Panc1 (cell line): ENCODE data around the gene RAPGEF3. TPM values are rescaled to one million over a fixed set of nuclear protein-coding genes. Genes with fewer than 3 reads are reported as not detected.

Experiments
- ATAC-seq: fragments of 200-7000 bp; cut with Tn5 transposase; 2 replicates; pipeline ENCODE4 v1.9.1; 2020; ENCODE audit warnings: mild to moderate bottlenecking, moderate library complexity
- BruUV-seq: library from RNA; stranded (reverse); fragments of 400-500 nt; replicated peaks from 2 replicates; lab custom pipeline; 2021; lab: Mats Ljungman, UMichigan
- CTCF ChIA-PET: fragments of 300-600 bp; sonication (Branson Sonifier 250); formaldehyde crosslinking; loops from one replicate; lab custom pipeline; 2022; ENCODE audit warnings: antibody characterized with exemption; lab: Charles Lee
- POLR2A ChIA-PET: fragments of 300-600 bp; sonication (Branson Sonifier 250); formaldehyde crosslinking; loops from one replicate; lab custom pipeline; 2022; ENCODE audit warnings: antibody characterized with exemption; lab: Charles Lee
- DNase-seq: peaks from one replicate; pipeline ENCODE4 v3.0.0-alpha.2; 2010; ENCODE audit warnings: low read depth, low spot score
- H3K27ac ChIP-seq: 2 replicates; pipeline ENCODE4 v1.5.1; 2011; ENCODE audit warnings: mild to moderate bottlenecking, low read length, inconsistent platforms
- H3K27me3 ChIP-seq: fragments of 200-500 bp; sonication (Bioruptor generic); 2 replicates; pipeline ENCODE4 v1.6.0; 2014; ENCODE audit warnings: low read length, inconsistent platforms; ENCODE audit not compliant: control insufficient read depth, insufficient read depth
- H3K36me3 ChIP-seq: fragments of 200-500 bp; sonication (Bioruptor generic); 2 replicates; pipeline ENCODE4 v1.5.1; 2014; ENCODE audit warnings: inconsistent platforms, mild to moderate bottlenecking, low read length, moderate library complexity; ENCODE audit not compliant: control insufficient read depth, insufficient read depth
- H3K4me1 ChIP-seq: 2 replicates; pipeline ENCODE4 v1.5.1; 2011; ENCODE audit warnings: inconsistent platforms, mild to moderate bottlenecking, low read length, moderate library complexity; ENCODE audit not compliant: control insufficient read depth, insufficient read depth
- H3K4me3 ChIP-seq, 2 experiments: 2 replicates each; pipeline ENCODE4 v1.5.1; 2011 to 2012; ENCODE audit warnings: low read depth in 2 of 2, low read length in 2 of 2, mild to moderate bottlenecking in 2 of 2, inconsistent platforms in 1 of 2, moderate library complexity in 1 of 2
- H3K9me3 ChIP-seq: fragments of 200-500 bp; sonication (Bioruptor generic); 2 replicates; pipeline ENCODE4 v1.5.1; 2014; ENCODE audit warnings: low read depth, mild to moderate bottlenecking, inconsistent platforms, low read length, moderate library complexity; ENCODE audit not compliant: control insufficient read depth, insufficient read depth
- POLR2AphosphoS5 ChIP-seq: IDR thresholded peaks from 2 replicates; pipeline ENCODE4 v1.6.1; 2012; ENCODE audit warnings: mild to moderate bottlenecking, low read depth, low read length, moderate library complexity
- SIN3A ChIP-seq: IDR thresholded peaks from 2 replicates; pipeline ENCODE4 v1.6.1; 2012; ENCODE audit warnings: low read depth, mild to moderate bottlenecking, low read length, moderate library complexity, borderline replicate concordance; ENCODE audit not compliant: insufficient read depth
- TCF7L2 ChIP-seq: IDR thresholded peaks from 2 replicates; pipeline ENCODE4 v1.6.1; 2011; ENCODE audit warnings: mild to moderate bottlenecking, low read depth, low read length, inconsistent platforms
- in situ Hi-C: cut with HindIII; loops from 2 replicates; pipeline ENCODE4 v1.10.0; 2016; ENCODE audit warnings: low sequenced_read_pairs, low pct_unique_long_range_greater_than_20kb
- intact Hi-C: fragments of 100-400 bp; cut with micrococcal nuclease; formaldehyde crosslinking; loops from one replicate; pipeline ENCODE4 v1.10.0; 2022; ENCODE audit not compliant: unreplicated experiment
- total RNA-seq: library from RNA; stranded (reverse); gene quantifications from one replicate; pipeline ENCODE4 v1.2.1, GENCODE V29; 2021; ENCODE audit not compliant: unreplicated experiment
- TF ChIP-seq, protein P1 (sequence below), 2 experiments: IDR thresholded peaks; 2 replicates each; pipeline ENCODE4 v1.6.1; 2011 to 2012; ENCODE audit warnings: low read depth in 2 of 2, control low read depth in 1 of 2, low read length in 1 of 2, mild to moderate bottlenecking in 1 of 2, moderate library complexity in 1 of 2; ENCODE audit not compliant: insufficient read depth in 1 of 2
- TF ChIP-seq, protein P2 (sequence below): fragments of 450-650 bp; IDR thresholded peaks from 2 replicates; pipeline ENCODE4 v1.5.1; 2017; ENCODE audit warnings: mild to moderate bottlenecking

The RAPGEF3 gene
- total RNA-seq, 1 experiment from 2014 or later: 5.8 TPM

DNA sequence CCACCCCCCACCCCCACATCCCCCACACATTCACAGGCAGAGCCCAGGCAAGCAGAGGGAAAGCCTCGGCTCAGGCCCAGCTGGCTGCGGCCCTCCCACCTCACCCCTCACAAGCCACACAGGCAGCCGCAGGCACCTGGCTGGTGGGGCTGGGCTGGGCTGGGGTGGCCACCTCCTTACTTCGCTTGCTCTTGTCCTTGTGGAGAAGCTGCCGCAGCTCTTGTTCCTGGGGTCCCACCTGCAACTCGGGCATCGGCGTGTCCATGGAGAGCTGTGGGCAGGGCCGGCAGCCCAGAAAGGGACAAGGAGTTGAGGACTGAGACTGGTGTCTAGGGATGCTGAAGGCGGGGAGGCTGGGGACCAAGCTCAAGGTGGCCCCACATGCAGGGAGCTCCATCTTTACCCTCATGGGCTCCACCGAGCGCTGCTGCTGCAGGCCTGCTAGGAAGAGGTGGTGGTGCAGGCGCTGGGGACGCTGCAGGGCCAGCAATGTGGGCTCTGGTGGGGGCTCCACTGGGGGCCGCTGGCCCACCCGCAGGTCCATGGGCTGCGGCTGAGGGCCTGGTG, 39.8 kb upstream of the RAPGEF3 start:
- no peak overlapping the region for H3K4me3 ChIP-seq
- ATAC-seq: no peak
- intact Hi-C loops (no loop called here), in situ Hi-C loops (no loop called here)
- CTCF ChIA-PET: interaction anchor here (0.6 kb wide), 1 partner anchor 702 kb away, joined by 5 read pairs; no protein-coding TSS in a partner anchor
- POLR2A ChIA-PET: no interaction called here
- H3K27ac ChIP-seq: no peak overlapping the region
- H3K4me1 ChIP-seq: peaks cover 26% of the 10 kb centered on the region
- no peak for DNase-seq
- BruUV-seq: no TSS peak
- H3K9me3 ChIP-seq: no peaks in the 10 kb centered on the region
- no peaks in the 10 kb centered on the region for H3K27me3 ChIP-seq
- peaks cover 4% of the 10 kb centered on the region; the same call in 1 of the 2 replicates for H3K36me3 ChIP-seq
- no peak for TF ChIP-seq SIN3A
- TF ChIP-seq, protein P1, sequence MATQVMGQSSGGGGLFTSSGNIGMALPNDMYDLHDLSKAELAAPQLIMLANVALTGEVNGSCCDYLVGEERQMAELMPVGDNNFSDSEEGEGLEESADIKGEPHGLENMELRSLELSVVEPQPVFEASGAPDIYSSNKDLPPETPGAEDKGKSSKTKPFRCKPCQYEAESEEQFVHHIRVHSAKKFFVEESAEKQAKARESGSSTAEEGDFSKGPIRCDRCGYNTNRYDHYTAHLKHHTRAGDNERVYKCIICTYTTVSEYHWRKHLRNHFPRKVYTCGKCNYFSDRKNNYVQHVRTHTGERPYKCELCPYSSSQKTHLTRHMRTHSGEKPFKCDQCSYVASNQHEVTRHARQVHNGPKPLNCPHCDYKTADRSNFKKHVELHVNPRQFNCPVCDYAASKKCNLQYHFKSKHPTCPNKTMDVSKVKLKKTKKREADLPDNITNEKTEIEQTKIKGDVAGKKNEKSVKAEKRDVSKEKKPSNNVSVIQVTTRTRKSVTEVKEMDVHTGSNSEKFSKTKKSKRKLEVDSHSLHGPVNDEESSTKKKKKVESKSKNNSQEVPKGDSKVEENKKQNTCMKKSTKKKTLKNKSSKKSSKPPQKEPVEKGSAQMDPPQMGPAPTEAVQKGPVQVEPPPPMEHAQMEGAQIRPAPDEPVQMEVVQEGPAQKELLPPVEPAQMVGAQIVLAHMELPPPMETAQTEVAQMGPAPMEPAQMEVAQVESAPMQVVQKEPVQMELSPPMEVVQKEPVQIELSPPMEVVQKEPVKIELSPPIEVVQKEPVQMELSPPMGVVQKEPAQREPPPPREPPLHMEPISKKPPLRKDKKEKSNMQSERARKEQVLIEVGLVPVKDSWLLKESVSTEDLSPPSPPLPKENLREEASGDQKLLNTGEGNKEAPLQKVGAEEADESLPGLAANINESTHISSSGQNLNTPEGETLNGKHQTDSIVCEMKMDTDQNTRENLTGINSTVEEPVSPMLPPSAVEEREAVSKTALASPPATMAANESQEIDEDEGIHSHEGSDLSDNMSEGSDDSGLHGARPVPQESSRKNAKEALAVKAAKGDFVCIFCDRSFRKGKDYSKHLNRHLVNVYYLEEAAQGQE (IDR thresholded peaks at IDR 0.05; ENCODE audit: insufficient read depth in 1 of 2, low read depth in 2 of 2, low read length in 1 of 2): no peak
- TF ChIP-seq, protein P2, sequence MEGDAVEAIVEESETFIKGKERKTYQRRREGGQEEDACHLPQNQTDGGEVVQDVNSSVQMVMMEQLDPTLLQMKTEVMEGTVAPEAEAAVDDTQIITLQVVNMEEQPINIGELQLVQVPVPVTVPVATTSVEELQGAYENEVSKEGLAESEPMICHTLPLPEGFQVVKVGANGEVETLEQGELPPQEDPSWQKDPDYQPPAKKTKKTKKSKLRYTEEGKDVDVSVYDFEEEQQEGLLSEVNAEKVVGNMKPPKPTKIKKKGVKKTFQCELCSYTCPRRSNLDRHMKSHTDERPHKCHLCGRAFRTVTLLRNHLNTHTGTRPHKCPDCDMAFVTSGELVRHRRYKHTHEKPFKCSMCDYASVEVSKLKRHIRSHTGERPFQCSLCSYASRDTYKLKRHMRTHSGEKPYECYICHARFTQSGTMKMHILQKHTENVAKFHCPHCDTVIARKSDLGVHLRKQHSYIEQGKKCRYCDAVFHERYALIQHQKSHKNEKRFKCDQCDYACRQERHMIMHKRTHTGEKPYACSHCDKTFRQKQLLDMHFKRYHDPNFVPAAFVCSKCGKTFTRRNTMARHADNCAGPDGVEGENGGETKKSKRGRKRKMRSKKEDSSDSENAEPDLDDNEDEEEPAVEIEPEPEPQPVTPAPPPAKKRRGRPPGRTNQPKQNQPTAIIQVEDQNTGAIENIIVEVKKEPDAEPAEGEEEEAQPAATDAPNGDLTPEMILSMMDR: no peak
- TF ChIP-seq TCF7L2: no peak
- TF ChIP-seq POLR2AphosphoS5: no peak

DNA sequence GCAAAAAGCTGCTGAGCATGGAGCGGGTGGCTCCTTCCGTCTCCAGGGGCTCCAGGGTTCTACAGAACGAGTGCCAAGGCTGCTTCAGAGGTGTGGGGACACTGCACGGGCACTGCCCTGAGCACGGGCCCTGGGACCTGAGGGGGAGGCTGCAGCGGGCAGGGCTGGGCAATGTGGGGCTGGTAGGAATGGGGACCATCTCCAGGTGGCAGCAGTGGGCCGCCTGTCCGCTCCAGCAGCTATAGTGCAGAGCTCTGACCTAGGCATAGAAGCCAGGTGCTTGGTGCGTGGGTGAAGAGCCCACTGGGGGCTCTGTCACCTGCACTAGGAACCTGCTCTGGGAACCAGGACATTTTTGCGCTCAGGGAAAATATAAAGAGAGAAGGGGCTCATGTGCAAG, 38.8 kb upstream of the RAPGEF3 start:
- intact Hi-C loops: loop anchor here (1.0 kb wide), 1 partner anchor 40 kb away; no protein-coding TSS in a partner anchor
- ChIA-PET CTCF (interaction anchor here (0.6 to 1.3 kb wide), 4 partner anchors 20 to 41 kb away, joined by 3 to 15 read pairs (median 3); no protein-coding TSS in a partner anchor), POLR2A (interaction anchor here (0.7 kb wide), 1 partner anchor 67 kb away, joined by 10 read pairs; no protein-coding TSS in a partner anchor)
- ATAC-seq (peak; percentile 77), DNase-seq (no peak)
- Histone ChIP-seq H3K9me3 (no peaks in the 10 kb centered on the region), H3K36me3 (peaks cover 4% of the 10 kb centered on the region; the same call in 1 of the 2 replicates), H3K4me3 (no peak overlapping the region), H3K27me3 (no peaks in the 10 kb centered on the region), H3K27ac (no peak overlapping the region), H3K4me1 (peaks cover 16% of the 10 kb centered on the region)
- in situ Hi-C loops: no loop called here
- TF ChIP-seq, protein P2: no peak; the same call in 1 of the 2 replicates
- TF ChIP-seq POLR2AphosphoS5 (no peak), SIN3A (no peak), TCF7L2 (no peak)
- TF ChIP-seq, protein P1 (IDR thresholded peaks at IDR 0.05; ENCODE audit: insufficient read depth in 1 of 2, low read depth in 2 of 2, low read length in 1 of 2): no peak
- no TSS peak for BruUV-seq
